HepG2 (cell line): Measurements from ENCODE around the gene TEX19. TPM values are rescaled to one million over a fixed set of nuclear protein-coding genes. Genes with fewer than 3 reads are reported as not detected.
A peak's percentile ranks its signal among the peaks of the same experiment; 100 is the strongest.

ENCODE experiments used
- CC2D1A ChIP-seq: sonication (generic); formaldehyde crosslinking; IDR thresholded peaks from 2 replicates; pipeline ENCODE4 v1.8.1; 2023; ENCODE audit warnings: mild to moderate bottlenecking, missing genetic modification reagents
- FIP1L1 ChIP-seq: fragments of 200-400 bp; formaldehyde crosslinking; IDR thresholded peaks from 2 replicates; pipeline ENCODE4 v1.6.1; 2018; ENCODE audit warnings: low read depth, mild to moderate bottlenecking, low read length, moderate library complexity, borderline replicate concordance; ENCODE audit not compliant: insufficient read depth
- FOXA3 ChIP-seq: IDR thresholded peaks from 2 replicates; pipeline ENCODE4 v1.6.1; 2016; ENCODE audit warnings: missing genetic modification reagents, missing compliant biosample characterization
- FOXO1 ChIP-seq: sonication (generic); formaldehyde crosslinking; IDR thresholded peaks from 2 replicates; pipeline ENCODE4 v1.4.0; 2020; ENCODE audit warnings: missing genetic modification reagents
- GPN1 ChIP-seq: sonication (generic); formaldehyde crosslinking; IDR thresholded peaks from 2 replicates; pipeline ENCODE4 v1.5.1; 2020; ENCODE audit warnings: missing genetic modification reagents, borderline replicate concordance
- HMG20A ChIP-seq: IDR thresholded peaks from 2 replicates; pipeline ENCODE4 v1.6.1; 2016; ENCODE audit warnings: borderline replicate concordance
- ISX ChIP-seq: sonication (generic); formaldehyde crosslinking; conservative IDR thresholded peaks from 2 replicates; pipeline ENCODE4 v1.5.0; 2020; ENCODE audit warnings: missing genetic modification reagents
- NFRKB ChIP-seq: fragments of 450-650 bp; IDR thresholded peaks from 2 replicates; pipeline ENCODE4 v1.6.1; 2017
- RCOR2 ChIP-seq: IDR thresholded peaks from 2 replicates; pipeline ENCODE4 v1.6.1; 2016; ENCODE audit warnings: missing biosample characterization, missing genetic modification reagents
- ZFP1 ChIP-seq: IDR thresholded peaks from 2 replicates; pipeline ENCODE4 v1.6.1; 2016
- ZFP36 ChIP-seq: fragments of 150-350 bp; IDR thresholded peaks from 2 replicates; pipeline ENCODE4 v1.6.1; 2018; ENCODE audit warnings: borderline replicate concordance, low read length, low read depth; ENCODE audit not compliant: partially characterized antibody
- ZNF142 ChIP-seq: sonication (generic); formaldehyde crosslinking; IDR thresholded peaks from 2 replicates; pipeline ENCODE4 v1.4.0; 2020; ENCODE audit warnings: missing genetic modification reagents
- ZNF143 ChIP-seq: sonication (generic); formaldehyde crosslinking; IDR thresholded peaks from 2 replicates; pipeline ENCODE4 v1.4.0; 2020; ENCODE audit warnings: missing genetic modification reagents
- ZNF234 ChIP-seq: sonication (generic); formaldehyde crosslinking; conservative IDR thresholded peaks from 2 replicates; pipeline ENCODE4 v1.5.1; 2020; ENCODE audit warnings: mild to moderate bottlenecking, missing genetic modification reagents
- ZNF432 ChIP-seq: sonication (generic); formaldehyde crosslinking; IDR thresholded peaks from 2 replicates; pipeline ENCODE4 v1.5.0; 2020; ENCODE audit warnings: missing genetic modification reagents, mild to moderate bottlenecking, borderline replicate concordance
- ZNF562 ChIP-seq: sonication (generic); formaldehyde crosslinking; IDR thresholded peaks from 2 replicates; pipeline ENCODE4 v1.8.0; 2022; ENCODE audit warnings: missing genetic modification reagents, borderline replicate concordance
- polyA plus RNA-seq, 8 experiments: library from polyadenylated mRNA; depleted of rRNA in 3 of 8; stranded (reverse) in 7 of 8; unstranded in 1 of 8; fragments of >200 nt; fragmentation: Illumina TruSeq in 4 of 8; extraction: Trizol in 4 of 8; gene quantifications; 2 replicates each; pipeline versions ENCODE4 v1.2.1 to v1.2.3, GENCODE V29; 2011 to 2016; ENCODE audit warnings: low read depth in 4 of 8, missing spikeins in 1 of 8, mixed read lengths in 1 of 8; ENCODE audit not compliant: insufficient read depth in 1 of 8
- total RNA-seq, 5 experiments: library from RNA; depleted of rRNA; stranded (reverse); fragments of >200 nt; fragmentation: Illumina TruSeq; extraction: Trizol; gene quantifications; 2 replicates each; pipeline ENCODE4 v1.2.3, GENCODE V29; 2016; ENCODE audit warnings: low read depth in 1 of 5
- TF ChIP-seq, protein P1 (sequence below): sonication (generic); formaldehyde crosslinking; IDR thresholded peaks from 2 replicates; pipeline ENCODE4 v1.5.0; 2020; ENCODE audit warnings: mild to moderate bottlenecking, missing genetic modification reagents
- TF ChIP-seq, protein P2 (sequence below): IDR thresholded peaks from 2 replicates; pipeline ENCODE4 v1.6.1; 2012; ENCODE audit warnings: inconsistent platforms
- TF ChIP-seq, protein P3 (sequence below): sonication (generic); IDR thresholded peaks from 2 replicates; pipeline ENCODE4 v1.6.1; 2016; ENCODE audit warnings: low read depth, borderline replicate concordance

TEX19 gene
- total and polyA plus RNA-seq, 2 of the 13 experiments (the other 11 are each of a cell fraction or from before 2014, with no cell fraction given): 1.3 to 6.0 TPM

- TF ChIP-seq, protein P1, sequence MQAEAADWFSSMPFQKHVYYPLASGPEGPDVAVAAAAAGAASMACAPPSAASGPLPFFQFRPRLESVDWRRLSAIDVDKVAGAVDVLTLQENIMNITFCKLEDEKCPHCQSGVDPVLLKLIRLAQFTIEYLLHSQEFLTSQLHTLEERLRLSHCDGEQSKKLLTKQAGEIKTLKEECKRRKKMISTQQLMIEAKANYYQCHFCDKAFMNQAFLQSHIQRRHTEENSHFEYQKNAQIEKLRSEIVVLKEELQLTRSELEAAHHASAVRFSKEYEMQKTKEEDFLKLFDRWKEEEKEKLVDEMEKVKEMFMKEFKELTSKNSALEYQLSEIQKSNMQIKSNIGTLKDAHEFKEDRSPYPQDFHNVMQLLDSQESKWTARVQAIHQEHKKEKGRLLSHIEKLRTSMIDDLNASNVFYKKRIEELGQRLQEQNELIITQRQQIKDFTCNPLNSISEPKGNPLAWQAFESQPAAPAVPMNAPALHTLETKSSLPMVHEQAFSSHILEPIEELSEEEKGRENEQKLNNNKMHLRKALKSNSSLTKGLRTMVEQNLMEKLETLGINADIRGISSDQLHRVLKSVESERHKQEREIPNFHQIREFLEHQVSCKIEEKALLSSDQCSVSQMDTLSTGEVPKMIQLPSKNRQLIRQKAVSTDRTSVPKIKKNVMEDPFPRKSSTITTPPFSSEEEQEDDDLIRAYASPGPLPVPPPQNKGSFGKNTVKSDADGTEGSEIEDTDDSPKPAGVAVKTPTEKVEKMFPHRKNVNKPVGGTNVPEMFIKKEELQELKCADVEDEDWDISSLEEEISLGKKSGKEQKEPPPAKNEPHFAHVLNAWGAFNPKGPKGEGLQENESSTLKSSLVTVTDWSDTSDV: no peak
- no peak for TF ChIP-seq ZNF142 (CRISPR knock-in tag)
- no peak for TF ChIP-seq GPN1
- TF ChIP-seq FIP1L1: no peak
- TF ChIP-seq CC2D1A (CRISPR knock-in tag): no peak
- TF ChIP-seq, protein P2, sequence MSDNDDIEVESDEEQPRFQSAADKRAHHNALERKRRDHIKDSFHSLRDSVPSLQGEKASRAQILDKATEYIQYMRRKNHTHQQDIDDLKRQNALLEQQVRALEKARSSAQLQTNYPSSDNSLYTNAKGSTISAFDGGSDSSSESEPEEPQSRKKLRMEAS: peak; percentile 44; the same call in 1 of the 2 replicates
- peak; percentile 70 for TF ChIP-seq FOXA3
- no peak for TF ChIP-seq ZNF432 (CRISPR knock-in tag)
- no peak for TF ChIP-seq ZNF562 (CRISPR knock-in tag)
- 0 out of 2 replicates have a peak, but pooled peaks have one; percentile 37 for TF ChIP-seq RCOR2
- TF ChIP-seq, protein P3, sequence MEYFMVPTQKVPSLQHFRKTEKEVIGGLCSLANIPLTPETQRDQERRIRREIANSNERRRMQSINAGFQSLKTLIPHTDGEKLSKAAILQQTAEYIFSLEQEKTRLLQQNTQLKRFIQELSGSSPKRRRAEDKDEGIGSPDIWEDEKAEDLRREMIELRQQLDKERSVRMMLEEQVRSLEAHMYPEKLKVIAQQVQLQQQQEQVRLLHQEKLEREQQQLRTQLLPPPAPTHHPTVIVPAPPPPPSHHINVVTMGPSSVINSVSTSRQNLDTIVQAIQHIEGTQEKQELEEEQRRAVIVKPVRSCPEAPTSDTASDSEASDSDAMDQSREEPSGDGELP: no peak
- TF ChIP-seq ZNF234 (CRISPR knock-in tag): no peak
- TF ChIP-seq ISX: no peak
- TF ChIP-seq ZFP36: no peak
- no peak for TF ChIP-seq ZNF143 (CRISPR knock-in tag)
- peak; percentile 71; the same call in 1 of the 2 replicates for TF ChIP-seq HMG20A (CRISPR knock-in tag)
- TF ChIP-seq FOXO1: peak; percentile 33; the same call in 1 of the 2 replicates
- TF ChIP-seq ZFP1 (CRISPR knock-in tag): no peak
- TF ChIP-seq NFRKB: no peak
Observed at GRCh38 chr17:82412535-82413520, 53.8 kb downstream of the TEX19 start (continued).
